ENCODE results near the gene UBA1. TPM values are rescaled to one million over a fixed set of nuclear protein-coding genes. Genes with fewer than 3 reads are reported as not detected.

The UBA1 gene
- polyA plus RNA-seq, 1 donor (not counting 4 experiments of a cell fraction or from before 2014, with no cell fraction given): 236 TPM

DNA sequence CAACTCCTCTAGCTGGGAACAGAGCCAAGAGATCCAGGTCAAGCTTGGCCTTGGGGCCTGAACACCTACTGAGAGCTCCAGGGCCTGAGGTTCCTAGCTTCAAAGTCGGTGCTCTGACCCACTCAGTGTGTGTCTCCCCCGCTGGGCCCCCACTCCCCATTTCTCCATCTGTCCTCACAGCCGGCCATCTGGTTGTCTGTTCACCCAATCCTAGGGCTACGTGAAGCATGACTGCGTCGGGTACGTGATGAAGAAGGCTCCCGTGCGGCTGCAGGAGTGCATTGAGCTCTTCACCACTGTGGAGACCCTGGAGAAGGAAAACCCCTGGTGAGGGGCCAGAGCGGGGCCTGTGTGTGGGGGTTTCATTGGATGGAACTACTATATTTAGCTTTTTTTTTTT is 51.5 kb downstream of the UBA1 start:
- no peak for FAIRE-seq
- no peak overlapping the region for H3K4me2 ChIP-seq (ENCODE audit: control insufficient read depth, extremely low read depth, insufficient read depth, low read depth, low read length)
- no peaks in the 10 kb centered on the region for H3K9me1 ChIP-seq (ENCODE audit: control insufficient read depth, extremely low read depth, insufficient read depth, low read length)
- H3K27me3 ChIP-seq (ENCODE audit: control insufficient read depth, extremely low read depth, insufficient read depth, low read length): no peaks in the 10 kb centered on the region
- no peak for DNase-seq (ENCODE audit: low read depth, low spot score)
- no peak overlapping the region for H3K9ac ChIP-seq (ENCODE audit: control insufficient read depth, extremely low read depth, insufficient read depth, low read length)
- no peaks in the 10 kb centered on the region for H3K4me1 ChIP-seq (ENCODE audit: control insufficient read depth, extremely low read depth, insufficient read depth, low read length)
- TF ChIP-seq EZH2 (IDR thresholded peaks at IDR 0.05; ENCODE audit: low read length): no peak
- no peaks in the 10 kb centered on the region for H3K9me3 ChIP-seq (ENCODE audit: control insufficient read depth, low read depth, low read length)
- H3K4me3 ChIP-seq (ENCODE audit: control insufficient read depth in 2 of 3, extremely low read depth in 1 of 3, insufficient read depth in 2 of 3, low read depth in 1 of 3, low read length in 3 of 3): no peak overlapping the region
- no peak overlapping the region for H2AFZ ChIP-seq (ENCODE audit: control insufficient read depth, low read length)
- no peaks in the 10 kb centered on the region for H3K36me3 ChIP-seq (ENCODE audit: control insufficient read depth in 2 of 2, extremely low read depth in 1 of 2, insufficient read depth in 2 of 2, low read length in 2 of 2)
- no peaks in the 10 kb centered on the region for H3K79me2 ChIP-seq (ENCODE audit: control insufficient read depth, insufficient read depth, low read length)
- dilution Hi-C loops (cut with MboI; ENCODE audit: extremely low pct_ligation_motif_present, low sequenced_read_pairs): no loop called here
- H4K20me1 ChIP-seq (ENCODE audit: control insufficient read depth, extremely low read depth, insufficient read depth, low read length): no peaks in the 10 kb centered on the region
- H3K27ac ChIP-seq (ENCODE audit: control insufficient read depth, insufficient read depth, low read length): no peak overlapping the region

DNA sequence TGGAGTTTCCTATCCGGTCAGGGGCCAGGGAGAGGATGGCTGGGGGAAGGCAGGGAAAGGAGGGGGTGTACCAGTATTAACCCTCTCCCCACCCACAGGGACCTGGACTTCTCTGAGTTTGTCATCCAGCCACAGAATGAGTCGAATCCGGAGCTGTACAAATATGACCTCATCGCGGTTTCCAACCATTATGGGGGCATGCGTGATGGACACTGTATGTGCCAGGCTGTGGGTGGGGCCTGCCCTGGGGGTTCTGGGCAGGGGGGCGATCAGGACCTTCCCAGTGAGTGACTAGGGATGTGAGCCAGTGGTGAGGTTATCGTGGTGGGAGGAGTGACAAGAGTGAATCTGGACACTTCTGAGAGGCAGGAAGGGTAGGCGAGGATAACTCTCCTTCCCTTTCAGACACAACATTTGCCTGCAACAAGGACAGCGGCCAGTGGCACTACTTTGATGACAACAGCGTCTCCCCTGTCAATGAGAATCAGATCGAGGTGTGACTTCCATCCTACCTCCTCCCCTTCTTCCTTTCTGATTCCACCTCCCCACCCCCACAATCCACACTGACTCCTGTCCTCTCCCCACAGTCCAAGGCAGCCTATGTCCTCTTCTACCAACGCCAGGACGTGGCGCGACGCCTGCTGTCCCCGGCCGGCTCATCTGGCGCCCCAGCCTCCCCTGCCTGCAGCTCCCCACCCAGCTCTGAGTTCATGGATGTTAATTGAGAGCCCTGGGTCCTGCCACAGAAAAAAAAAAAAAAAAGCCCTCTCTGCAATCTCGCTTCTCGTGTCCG is 53.8 kb downstream of the UBA1 start:
- Histone ChIP-seq H3K4me2 (ENCODE audit: control insufficient read depth, extremely low read depth, insufficient read depth, low read depth, low read length) (no peak overlapping the region), H3K4me1 (ENCODE audit: control insufficient read depth, extremely low read depth, insufficient read depth, low read length) (no peaks in the 10 kb centered on the region)
- dilution Hi-C loops (cut with MboI; ENCODE audit: extremely low pct_ligation_motif_present, low sequenced_read_pairs): no loop called here

More for the DNA sequence above, 53.8 kb downstream of the UBA1 start:
- Histone ChIP-seq H3K27ac (ENCODE audit: control insufficient read depth, insufficient read depth, low read length) (no peak overlapping the region), H3K9ac (ENCODE audit: control insufficient read depth, extremely low read depth, insufficient read depth, low read length) (no peak overlapping the region), H3K4me3 (ENCODE audit: control insufficient read depth in 2 of 3, extremely low read depth in 1 of 3, insufficient read depth in 2 of 3, low read depth in 1 of 3, low read length in 3 of 3) (no peak overlapping the region), H2AFZ (ENCODE audit: control insufficient read depth, low read length) (no peak overlapping the region), H3K9me1 (ENCODE audit: control insufficient read depth, extremely low read depth, insufficient read depth, low read length) (no peaks in the 10 kb centered on the region), H3K79me2 (ENCODE audit: control insufficient read depth, insufficient read depth, low read length) (no peaks in the 10 kb centered on the region), H3K27me3 (ENCODE audit: control insufficient read depth, extremely low read depth, insufficient read depth, low read length) (no peaks in the 10 kb centered on the region), H4K20me1 (ENCODE audit: control insufficient read depth, extremely low read depth, insufficient read depth, low read length) (no peaks in the 10 kb centered on the region), H3K9me3 (ENCODE audit: control insufficient read depth, low read depth, low read length) (no peaks in the 10 kb centered on the region), H3K36me3 (ENCODE audit: control insufficient read depth in 2 of 2, extremely low read depth in 1 of 2, insufficient read depth in 2 of 2, low read length in 2 of 2) (no peaks in the 10 kb centered on the region)
- DNase-seq (ENCODE audit: low read depth, low spot score): no peak
- TF ChIP-seq, protein P1, sequence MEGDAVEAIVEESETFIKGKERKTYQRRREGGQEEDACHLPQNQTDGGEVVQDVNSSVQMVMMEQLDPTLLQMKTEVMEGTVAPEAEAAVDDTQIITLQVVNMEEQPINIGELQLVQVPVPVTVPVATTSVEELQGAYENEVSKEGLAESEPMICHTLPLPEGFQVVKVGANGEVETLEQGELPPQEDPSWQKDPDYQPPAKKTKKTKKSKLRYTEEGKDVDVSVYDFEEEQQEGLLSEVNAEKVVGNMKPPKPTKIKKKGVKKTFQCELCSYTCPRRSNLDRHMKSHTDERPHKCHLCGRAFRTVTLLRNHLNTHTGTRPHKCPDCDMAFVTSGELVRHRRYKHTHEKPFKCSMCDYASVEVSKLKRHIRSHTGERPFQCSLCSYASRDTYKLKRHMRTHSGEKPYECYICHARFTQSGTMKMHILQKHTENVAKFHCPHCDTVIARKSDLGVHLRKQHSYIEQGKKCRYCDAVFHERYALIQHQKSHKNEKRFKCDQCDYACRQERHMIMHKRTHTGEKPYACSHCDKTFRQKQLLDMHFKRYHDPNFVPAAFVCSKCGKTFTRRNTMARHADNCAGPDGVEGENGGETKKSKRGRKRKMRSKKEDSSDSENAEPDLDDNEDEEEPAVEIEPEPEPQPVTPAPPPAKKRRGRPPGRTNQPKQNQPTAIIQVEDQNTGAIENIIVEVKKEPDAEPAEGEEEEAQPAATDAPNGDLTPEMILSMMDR (optimal IDR thresholded peaks at IDR 0.05 in 1 of 3, IDR thresholded peaks at IDR 0.05 in 1 of 3, conservative IDR thresholded peaks at IDR 0.05 in 1 of 3; ENCODE audit: extremely low read depth in 1 of 3, insufficient read depth in 2 of 3, low read length in 3 of 3): no peak
- no peak for TF ChIP-seq EZH2 (IDR thresholded peaks at IDR 0.05; ENCODE audit: low read length)
- no peak for FAIRE-seq
